LNCaP clone FGC (cell line): ENCODE measurements around the gene ATP6V0B.

ENCODE experiments used
- DNase-seq: peaks from one replicate; pipeline ENCODE4 v3.0.0-alpha.2; 2011; ENCODE audit warnings: low read depth
- H3K4me3 ChIP-seq: 2 replicates; pipeline ENCODE4 v1.5.1; 2011; ENCODE audit warnings: mild to moderate bottlenecking, low read depth, low read length, control low read depth
- CTCF ChIP-seq: IDR thresholded peaks from 2 replicates; pipeline ENCODE4 v1.5.1; 2012; ENCODE audit warnings: mild to moderate bottlenecking; ENCODE audit not compliant: control insufficient read depth, insufficient read depth; ENCODE audit errors: extremely low read depth

ATP6V0B gene

GRCh38 chr1:43938383-43938782 is 36.4 kb upstream of the ATP6V0B start:
- DNase-seq: no peak
- TF ChIP-seq CTCF: no peak
- H3K4me3 ChIP-seq: no peak overlapping the region

GRCh38 chr1:43938892-43939587 is 35.7 kb upstream of the ATP6V0B start:
- TF ChIP-seq CTCF: no peak
- no peak for DNase-seq
- H3K4me3 ChIP-seq: no peak overlapping the region

GRCh38 chr1:43942411-43942810 is 32.3 kb upstream of the ATP6V0B start:
- DNase-seq: no peak
- TF ChIP-seq CTCF: no peak
- H3K4me3 ChIP-seq: no peak overlapping the region

- no peak for TF ChIP-seq CTCF
- H3K4me3 ChIP-seq: no peak overlapping the region
- no peak for DNase-seq
Observed at GRCh38 chr1:43944860-43945259, 29.9 kb upstream of the ATP6V0B start.

- peak overlapping the region; percentile 96 for H3K4me3 ChIP-seq
- no peak for DNase-seq
- no peak for TF ChIP-seq CTCF
Observed at GRCh38 chr1:43945674-43946235, 29.0 kb upstream of the ATP6V0B start.

- TF ChIP-seq CTCF: peak; percentile 61
Observed at GRCh38 chr1:43946236-43947060, 28.3 kb upstream of the ATP6V0B start, which contains the start of gene IPO13. Gene IPO13, plus strand, starts transcription at chr1:43946950. Its CDS starts 651 bp downstream, at chr1:43947601.

More at GRCh38 chr1:43946236-43947060, 28.3 kb upstream of the ATP6V0B start, which contains the start of gene IPO13:
- H3K4me3 ChIP-seq: peak within 1 kb of the TSS; percentile 96
- DNase-seq: peak; percentile 88
